Esophagus squamous epithelium (tissue), 5 donors: ENCODE results near the gene CMAS. TPM values are rescaled to one million over a fixed set of nuclear protein-coding genes. Genes with fewer than 3 reads are reported as not detected.

Source experiments
- DNase-seq: peaks from one replicate; lab custom pipeline; 2025; lab: John Stamatoyannopoulos, UW
- H3K27ac ChIP-seq, 4 donors: fragments of 200-600 bp; sonication (generic); one replicate each; pipeline ENCODE4 v1.5.1; 2016 to 2019; ENCODE audit warnings: mild to moderate bottlenecking in 1 of 4
- H3K27me3 ChIP-seq, 4 donors: fragments of 200-600 bp; sonication (generic); 1 replicate in 3 of 4; 2 replicates in 1 of 4; pipeline versions ENCODE4 v1.5.1 to v1.6.0; 2017 to 2021; ENCODE audit warnings: antibody characterized with exemption in 1 of 4
- H3K36me3 ChIP-seq, 3 donors: fragments of 200-600 bp; sonication (generic); one replicate each; pipeline ENCODE4 v1.5.1; 2016 to 2019
- H3K4me1 ChIP-seq, 3 donors: fragments of 200-600 bp; sonication (generic); one replicate each; pipeline ENCODE4 v1.5.1; 2017 to 2019
- H3K4me3 ChIP-seq, 4 donors: fragments of 200-600 bp; sonication (generic); 1 replicate in 3 of 4; 2 replicates in 1 of 4; pipeline ENCODE4 v1.5.1; 2016 to 2019; ENCODE audit warnings: mild to moderate bottlenecking in 2 of 4, moderate library complexity in 1 of 4
- H3K9me3 ChIP-seq, 3 donors: fragments of 200-600 bp; sonication (generic); one replicate each; pipeline ENCODE4 v1.5.1; 2016 to 2019
- POLR2A ChIP-seq, 4 donors: fragments of 450-650 bp; IDR thresholded peaks; one replicate each; pipeline ENCODE4 v1.6.1; 2017; ENCODE audit warnings: antibody characterized with exemption in 4 of 4, mild to moderate bottlenecking in 4 of 4, moderate library complexity in 3 of 4
- WGBS, 2 donors: methylation state at CpG; one replicate each; pipeline ENCODE4 v1.1.5; 2018; 5-methylcytosine and 5-hydroxymethylcytosine counted together
- intact Hi-C: fragments of 100-400 bp; cut with DNase I; formaldehyde crosslinking; loops from one replicate; pipeline ENCODE4 v1.15.0; 2022
- total RNA-seq, 4 donors: library from RNA; depleted of rRNA; stranded (reverse); fragments of >200 nt; gene quantifications; one replicate each; pipeline ENCODE4 v1.1.0, GENCODE V29; 2016
- TF ChIP-seq, protein P1 (sequence below), 6 experiments: fragments of 450-650 bp in 4 of 6; fragments of 200-600 bp in 2 of 6; sonication (generic) in 2 of 6; IDR thresholded peaks; one replicate each; pipeline ENCODE4 v1.5.1; 2016 to 2019; ENCODE audit warnings: antibody characterized with exemption in 6 of 6, mild to moderate bottlenecking in 4 of 6, moderate library complexity in 4 of 6
- donor health status: DM: yes; HTN: yes; CAD: no.

CMAS gene
- total RNA-seq, 4 donors from 2014 or later, result 46.5 to 61.8 (median 52.5) TPM

DNA sequence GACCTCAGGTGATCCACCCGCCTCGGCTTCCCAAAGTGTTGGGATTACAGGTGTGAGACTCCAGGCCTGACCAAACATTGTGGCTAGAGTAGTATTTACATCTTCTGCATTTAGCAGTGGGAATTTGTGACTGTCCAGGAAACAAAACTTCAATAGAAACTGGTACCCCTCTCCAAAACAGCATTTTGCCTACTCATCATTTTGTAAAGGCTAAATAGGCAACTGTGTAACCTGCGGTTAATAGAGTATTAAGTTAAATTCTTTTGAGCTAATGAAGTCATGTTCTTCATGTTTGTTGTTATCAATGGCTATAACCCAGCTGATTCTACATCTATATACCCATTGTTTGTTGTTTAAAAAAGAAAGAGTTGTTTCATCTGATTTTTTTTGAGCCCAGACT, 8.1 kb downstream of the CMAS start:
- Histone ChIP-seq H3K36me3 (peaks cover 0 to 41% (median 8%) of the 10 kb centered on the region in 3 donors), H3K4me3 (no peak overlapping the region), H3K27ac (no peak overlapping the region), H3K9me3 (no peaks in the 10 kb centered on the region), H3K4me1 (peaks cover 0 to 32% (median 13%) of the 10 kb centered on the region in 3 donors), H3K27me3 (no peaks in the 10 kb centered on the region)
- WGBS, 2 donors, result 90 to 100% methylated on average over 2 to 3 of the region's 3 CpGs
- intact Hi-C loops, result no loop called here
- TF ChIP-seq, protein P1, sequence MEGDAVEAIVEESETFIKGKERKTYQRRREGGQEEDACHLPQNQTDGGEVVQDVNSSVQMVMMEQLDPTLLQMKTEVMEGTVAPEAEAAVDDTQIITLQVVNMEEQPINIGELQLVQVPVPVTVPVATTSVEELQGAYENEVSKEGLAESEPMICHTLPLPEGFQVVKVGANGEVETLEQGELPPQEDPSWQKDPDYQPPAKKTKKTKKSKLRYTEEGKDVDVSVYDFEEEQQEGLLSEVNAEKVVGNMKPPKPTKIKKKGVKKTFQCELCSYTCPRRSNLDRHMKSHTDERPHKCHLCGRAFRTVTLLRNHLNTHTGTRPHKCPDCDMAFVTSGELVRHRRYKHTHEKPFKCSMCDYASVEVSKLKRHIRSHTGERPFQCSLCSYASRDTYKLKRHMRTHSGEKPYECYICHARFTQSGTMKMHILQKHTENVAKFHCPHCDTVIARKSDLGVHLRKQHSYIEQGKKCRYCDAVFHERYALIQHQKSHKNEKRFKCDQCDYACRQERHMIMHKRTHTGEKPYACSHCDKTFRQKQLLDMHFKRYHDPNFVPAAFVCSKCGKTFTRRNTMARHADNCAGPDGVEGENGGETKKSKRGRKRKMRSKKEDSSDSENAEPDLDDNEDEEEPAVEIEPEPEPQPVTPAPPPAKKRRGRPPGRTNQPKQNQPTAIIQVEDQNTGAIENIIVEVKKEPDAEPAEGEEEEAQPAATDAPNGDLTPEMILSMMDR (IDR thresholded peaks at IDR 0.05), result no peak
- no peak for TF ChIP-seq POLR2A (IDR thresholded peaks at IDR 0.05)
- DNase-seq, result no peak

DNA sequence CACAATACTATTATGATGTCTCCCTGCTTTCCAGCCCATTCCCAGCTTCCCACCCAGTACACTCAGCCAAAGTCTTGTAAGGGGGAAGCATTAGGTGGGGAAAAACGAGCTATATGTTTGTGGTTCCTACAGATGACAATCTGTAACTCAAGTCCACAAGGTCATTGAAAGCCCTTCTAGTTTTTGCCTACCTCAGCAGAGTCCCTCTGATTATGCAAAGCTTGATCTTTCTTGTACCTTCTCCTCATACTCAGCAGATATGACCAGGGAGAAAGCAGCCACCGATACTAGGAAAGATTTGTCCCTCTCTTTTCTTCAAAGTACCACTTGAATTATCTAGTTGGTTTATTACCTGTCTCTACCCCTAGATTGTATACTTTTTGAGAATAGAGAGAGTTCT, 10.6 kb downstream of the CMAS start:
- Histone ChIP-seq H3K9me3 (no peaks in the 10 kb centered on the region), H3K4me3 (no peak overlapping the region), H3K36me3 (peaks cover 0 to 65% (median 16%) of the 10 kb centered on the region in 3 donors), H3K27ac (no peak overlapping the region), H3K27me3 (no peaks in the 10 kb centered on the region), H3K4me1 (peaks cover 0 to 8% (median 0%) of the 10 kb centered on the region in 3 donors)
- intact Hi-C loops, result no loop called here
- 92 to 100% methylated on average over 1 to 2 of the region's 2 CpGs for WGBS, 2 donors
- TF ChIP-seq, protein P1 (IDR thresholded peaks at IDR 0.05), result no peak
- TF ChIP-seq POLR2A (IDR thresholded peaks at IDR 0.05), result no peak
- DNase-seq, result no peak

DNA sequence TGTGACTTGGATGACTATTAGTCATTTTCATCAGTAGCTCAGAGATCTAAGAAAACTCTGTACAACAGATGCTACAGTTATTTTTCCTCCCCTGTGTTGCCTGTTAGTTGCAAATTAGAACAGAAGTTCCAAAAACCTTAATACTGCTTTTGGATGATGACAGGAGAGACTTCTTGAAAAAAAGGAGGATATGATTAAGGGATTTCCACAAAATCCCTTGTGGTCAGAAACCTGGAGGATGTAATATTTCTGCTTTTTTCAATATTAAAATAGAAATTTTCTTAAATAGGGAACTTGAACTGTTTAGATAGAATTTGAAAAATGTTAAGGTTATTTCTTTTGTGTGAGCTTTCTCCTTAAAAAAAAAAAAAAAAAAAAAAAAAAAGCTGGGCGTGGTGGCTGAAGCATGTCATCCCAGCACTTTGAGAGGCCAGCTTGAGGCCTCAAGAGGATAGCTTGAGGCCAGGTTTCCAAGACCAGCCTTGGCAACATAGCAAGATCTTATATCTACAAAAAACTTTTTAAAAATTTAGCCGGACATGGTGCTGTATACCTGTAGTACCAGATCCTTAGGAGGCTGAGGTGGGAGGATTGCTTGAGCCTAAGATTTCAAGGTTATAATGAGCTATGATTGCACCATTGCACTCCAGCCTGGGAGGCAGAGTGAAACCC, 14.1 kb downstream of the CMAS start:
- peaks cover 0 to 99% (median 19%) of the 10 kb centered on the region in 3 donors for H3K36me3 ChIP-seq
- intact Hi-C loops, result no loop called here
- H3K27ac ChIP-seq, result no peak overlapping the region
- no peaks in the 10 kb centered on the region for H3K4me1 ChIP-seq
- TF ChIP-seq POLR2A (IDR thresholded peaks at IDR 0.05), result no peak
- TF ChIP-seq, protein P1 (IDR thresholded peaks at IDR 0.05), result no peak
- no peaks in the 10 kb centered on the region for H3K27me3 ChIP-seq
- DNase-seq, result no peak
- H3K4me3 ChIP-seq, result no peak overlapping the region
- no peaks in the 10 kb centered on the region for H3K9me3 ChIP-seq
- 60 to 88% methylated on average over 2 of the region's 2 CpGs for WGBS, 2 donors

DNA sequence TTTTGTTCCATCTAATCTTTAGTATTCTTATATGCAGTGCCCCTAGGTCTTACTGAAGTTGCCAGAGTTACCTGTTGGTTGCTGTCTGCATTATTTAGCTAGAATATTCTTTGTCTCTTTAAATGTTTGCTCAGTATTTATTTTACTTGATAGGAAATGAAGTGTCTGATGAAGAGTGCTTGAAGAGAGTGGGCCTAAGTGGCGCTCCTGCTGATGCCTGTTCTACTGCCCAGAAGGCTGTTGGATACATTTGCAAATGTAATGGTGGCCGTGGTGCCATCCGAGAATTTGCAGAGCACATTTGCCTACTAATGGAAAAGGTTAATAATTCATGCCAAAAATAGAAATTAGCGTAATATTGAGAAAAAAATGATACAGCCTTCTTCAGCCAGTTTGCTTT, 18.9 kb downstream of the CMAS start:
- no peak for DNase-seq
- no peak for TF ChIP-seq POLR2A (IDR thresholded peaks at IDR 0.05)
- Histone ChIP-seq H3K4me1 (peaks cover 0 to under 1% (median 0%) of the 10 kb centered on the region in 3 donors), H3K27ac (no peak overlapping the region), H3K4me3 (no peak overlapping the region), H3K27me3 (no peaks in the 10 kb centered on the region), H3K9me3 (no peaks in the 10 kb centered on the region), H3K36me3 (peaks cover 0 to 82% (median 12%) of the 10 kb centered on the region in 3 donors)
- intact Hi-C loops, result no loop called here
- WGBS, 2 donors, result 96 to 100% methylated on average over 4 of the region's 4 CpGs

DNA sequence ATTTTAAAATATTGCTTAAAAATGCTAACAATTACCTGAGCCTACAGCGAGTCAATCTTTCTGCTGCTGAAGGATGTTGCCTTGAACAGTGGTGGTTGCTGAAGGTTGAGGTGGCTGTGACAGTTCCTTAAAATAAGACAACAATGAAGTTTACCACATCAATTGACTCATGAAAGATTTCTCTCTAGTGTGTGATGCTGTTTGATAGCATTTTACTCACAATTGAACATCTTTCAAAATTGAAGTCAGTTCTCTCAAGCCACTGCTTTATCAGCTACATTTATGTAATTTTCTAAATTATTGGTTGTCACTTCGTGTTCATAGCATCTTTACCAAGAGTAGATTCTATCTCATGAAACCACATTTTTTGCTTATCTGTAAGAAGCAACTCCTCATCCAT, 20.3 kb downstream of the CMAS start:
- no peak overlapping the region for H3K4me3 ChIP-seq
- TF ChIP-seq POLR2A (IDR thresholded peaks at IDR 0.05), result no peak
- TF ChIP-seq, protein P1 (IDR thresholded peaks at IDR 0.05), result no peak
- DNase-seq, result no peak
- peaks cover 0 to 70% (median 4%) of the 10 kb centered on the region in 3 donors for H3K36me3 ChIP-seq
- peaks cover 0 to 5% (median 0%) of the 10 kb centered on the region in 3 donors for H3K4me1 ChIP-seq
- H3K27me3 ChIP-seq, result no peaks in the 10 kb centered on the region
- intact Hi-C loops, result no loop called here
- H3K27ac ChIP-seq, result no peak overlapping the region
- H3K9me3 ChIP-seq, result no peaks in the 10 kb centered on the region
- 94 to 96% methylated on average over 2 of the region's 2 CpGs for WGBS, 2 donors
